SK-N-SH treated with all-trans-retinoic acid at 6 μM for 48 hours (cell line): ENCODE measurements around the gene PATE4.
A peak's percentile ranks its signal among the peaks of the same experiment; 100 is the strongest.

Experiments used
- ATAC-seq: fragments of 200-7000 bp; cut with Tn5 transposase; 3 replicates; pipeline ENCODE4 v1.9.1; 2020; ENCODE audit warnings: mild to moderate bottlenecking, moderate library complexity
- ARNTL ChIP-seq: fragments of 450-650 bp; formaldehyde crosslinking; IDR thresholded peaks from 2 replicates; pipeline ENCODE4 v1.5.0; 2020; ENCODE audit warnings: low read depth, mild to moderate bottlenecking, moderate library complexity, borderline replicate concordance
- BACH2 ChIP-seq: fragments of 250-450 bp; sonication (Bioruptor Pico); IDR thresholded peaks from 2 replicates; pipeline ENCODE4 v1.9.0; 2021; ENCODE audit warnings: mild to moderate bottlenecking, borderline replicate concordance
- CSDC2 ChIP-seq: fragments of 250-450 bp; sonication (Bioruptor Pico); IDR thresholded peaks from 2 replicates; pipeline ENCODE4 v1.5.0; 2020; ENCODE audit warnings: mild to moderate bottlenecking, moderate library complexity
- ESRRG ChIP-seq: fragments of 250-450 bp; sonication (Bioruptor Pico); IDR thresholded peaks from 2 replicates; pipeline ENCODE4 v1.6.1; 2021; ENCODE audit warnings: mild to moderate bottlenecking
- GLIS3 ChIP-seq: fragments of 250-450 bp; sonication (Bioruptor Pico); IDR thresholded peaks from 2 replicates; pipeline ENCODE4 v1.5.0; 2020; ENCODE audit warnings: mild to moderate bottlenecking, moderate library complexity
- ISL1 ChIP-seq: fragments of 250-450 bp; sonication (Bioruptor Pico); IDR thresholded peaks from 2 replicates; pipeline ENCODE4 v2.1.2; 2022; ENCODE audit warnings: mild to moderate bottlenecking, moderate library complexity
- OSR1 ChIP-seq: fragments of 250-450 bp; sonication (Bioruptor Pico); IDR thresholded peaks from 2 replicates; pipeline ENCODE4 v1.8.0; 2022; ENCODE audit warnings: moderate library complexity, mild to moderate bottlenecking, inconsistent platforms
- PPARA ChIP-seq: fragments of 250-450 bp; sonication (Bioruptor Pico); IDR thresholded peaks from 2 replicates; pipeline ENCODE4 v1.5.0; 2020; ENCODE audit warnings: mild to moderate bottlenecking, borderline replicate concordance
- RARB ChIP-seq: fragments of 250-450 bp; sonication (Bioruptor Pico); IDR thresholded peaks from 2 replicates; pipeline ENCODE4 v1.8.0; 2021; ENCODE audit warnings: mild to moderate bottlenecking, moderate library complexity
- SNAI2 ChIP-seq: fragments of 250-450 bp; sonication (Bioruptor Pico); IDR thresholded peaks from 2 replicates; pipeline ENCODE4 v1.5.0; 2020; ENCODE audit warnings: mild to moderate bottlenecking, moderate library complexity
- TOX ChIP-seq: fragments of 250-450 bp; sonication (Bioruptor Pico); IDR thresholded peaks from 2 replicates; pipeline ENCODE4 v1.8.0; 2021; ENCODE audit warnings: mild to moderate bottlenecking, moderate library complexity, borderline replicate concordance
- ZC3H10 ChIP-seq: fragments of 250-450 bp; sonication (Bioruptor Pico); IDR thresholded peaks from 2 replicates; pipeline ENCODE4 v1.5.1; 2021; ENCODE audit warnings: mild to moderate bottlenecking, moderate library complexity
- ZFP3 ChIP-seq: fragments of 250-450 bp; sonication (Bioruptor Pico); IDR thresholded peaks from 2 replicates; pipeline ENCODE4 v1.5.0; 2020; ENCODE audit warnings: mild to moderate bottlenecking, moderate library complexity
- ZFP30 ChIP-seq: fragments of 450-650 bp; formaldehyde crosslinking; IDR thresholded peaks from 2 replicates; pipeline ENCODE4 v1.5.0; 2022; ENCODE audit warnings: mild to moderate bottlenecking, moderate library complexity
- ZNF565 ChIP-seq: fragments of 450-650 bp; formaldehyde crosslinking; conservative IDR thresholded peaks from 2 replicates; pipeline ENCODE4 v1.5.0; 2020; ENCODE audit warnings: low read depth, mild to moderate bottlenecking, moderate library complexity
- ZNF70 ChIP-seq: fragments of 450-650 bp; formaldehyde crosslinking; IDR thresholded peaks from 2 replicates; pipeline ENCODE4 v1.5.0; 2020; ENCODE audit warnings: mild to moderate bottlenecking, moderate library complexity
- ZNF8 ChIP-seq: fragments of 450-650 bp; formaldehyde crosslinking; IDR thresholded peaks from 2 replicates; pipeline ENCODE4 v1.5.0; 2020; ENCODE audit warnings: mild to moderate bottlenecking, moderate library complexity
- TF ChIP-seq, protein P1 (sequence below): fragments of 250-450 bp; sonication (Bioruptor Pico); IDR thresholded peaks from 2 replicates; pipeline ENCODE4 v1.5.1; 2020; ENCODE audit warnings: low read depth, mild to moderate bottlenecking, moderate library complexity
- TF ChIP-seq, protein P2 (sequence below): fragments of 250-450 bp; sonication (Bioruptor Pico); IDR thresholded peaks from 2 replicates; pipeline ENCODE4 v1.5.0; 2020; ENCODE audit warnings: mild to moderate bottlenecking, moderate library complexity
- TF ChIP-seq, protein P3 (sequence below): fragments of 250-450 bp; sonication (Bioruptor Pico); IDR thresholded peaks from 2 replicates; pipeline ENCODE4 v1.8.0; 2020; ENCODE audit warnings: mild to moderate bottlenecking, moderate library complexity, borderline replicate concordance

Gene PATE4

DNA sequence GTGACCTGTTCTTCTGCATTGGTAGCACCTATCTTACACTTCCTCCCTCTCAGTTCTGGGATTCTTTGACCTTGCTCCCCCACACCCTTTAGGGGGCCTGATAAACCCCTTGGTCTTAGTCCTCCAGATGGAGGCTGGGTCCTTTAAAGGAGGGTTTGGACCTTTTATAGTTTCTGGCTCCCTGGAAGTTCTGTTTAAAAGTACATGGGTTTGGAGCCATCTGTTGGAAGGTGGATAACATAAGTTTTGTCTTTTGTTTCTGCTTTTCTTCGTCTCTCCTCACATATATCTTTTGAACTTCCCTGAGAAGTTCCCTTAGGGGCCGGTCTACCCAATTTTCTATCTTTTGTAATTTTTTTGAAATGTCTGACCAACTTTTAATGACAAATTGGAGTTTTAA, 36.4 kb downstream of the PATE4 start:
- ATAC-seq = no peak

DNA sequence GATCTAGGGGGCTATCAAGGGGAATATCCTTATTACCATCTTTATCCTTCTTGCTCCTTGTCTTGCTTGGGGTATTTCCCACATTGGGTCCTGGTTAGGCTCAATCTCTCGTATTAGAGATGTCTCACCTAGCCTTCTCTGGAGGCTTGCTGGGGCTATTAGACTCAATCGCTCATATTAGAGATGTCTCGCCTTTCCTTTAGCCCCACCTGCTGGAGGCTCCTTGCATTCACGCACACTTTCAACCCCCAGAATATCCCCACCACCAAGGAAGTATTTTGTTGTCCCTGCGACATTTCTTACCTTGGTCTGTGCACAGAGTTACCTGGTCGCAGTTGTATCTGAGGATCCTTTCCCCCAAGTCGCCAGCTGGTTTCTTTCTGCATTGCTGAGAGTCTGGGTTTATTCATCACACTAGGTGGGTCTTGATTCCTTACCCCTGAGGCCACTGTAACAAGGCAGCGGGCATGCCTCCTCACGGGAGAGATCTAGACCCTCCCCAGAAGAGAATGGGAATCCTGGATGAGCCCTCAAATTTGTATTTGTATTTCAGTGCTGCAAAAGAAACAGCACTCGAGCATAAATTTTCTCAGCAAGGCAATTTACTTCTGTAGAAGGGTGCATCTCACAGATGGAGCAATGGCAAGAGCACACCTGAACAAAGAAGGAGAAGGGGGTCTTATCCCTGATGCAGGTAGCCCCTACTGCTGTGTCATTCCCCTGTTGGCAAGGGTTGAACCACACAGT, 38.4 kb downstream of the PATE4 start:
- peak; percentile 63 for ATAC-seq
- no peak for TF ChIP-seq ZFP30 (CRISPR knock-in tag)
- TF ChIP-seq, protein P1, sequence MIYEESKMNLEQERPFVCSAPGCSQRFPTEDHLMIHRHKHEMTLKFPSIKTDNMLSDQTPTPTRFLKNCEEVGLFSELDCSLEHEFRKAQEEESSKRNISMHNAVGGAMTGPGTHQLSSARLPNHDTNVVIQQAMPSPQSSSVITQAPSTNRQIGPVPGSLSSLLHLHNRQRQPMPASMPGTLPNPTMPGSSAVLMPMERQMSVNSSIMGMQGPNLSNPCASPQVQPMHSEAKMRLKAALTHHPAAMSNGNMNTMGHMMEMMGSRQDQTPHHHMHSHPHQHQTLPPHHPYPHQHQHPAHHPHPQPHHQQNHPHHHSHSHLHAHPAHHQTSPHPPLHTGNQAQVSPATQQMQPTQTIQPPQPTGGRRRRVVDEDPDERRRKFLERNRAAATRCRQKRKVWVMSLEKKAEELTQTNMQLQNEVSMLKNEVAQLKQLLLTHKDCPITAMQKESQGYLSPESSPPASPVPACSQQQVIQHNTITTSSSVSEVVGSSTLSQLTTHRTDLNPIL = no peak
- TF ChIP-seq ESRRG (CRISPR knock-in tag) = no peak
- TF ChIP-seq, protein P2, sequence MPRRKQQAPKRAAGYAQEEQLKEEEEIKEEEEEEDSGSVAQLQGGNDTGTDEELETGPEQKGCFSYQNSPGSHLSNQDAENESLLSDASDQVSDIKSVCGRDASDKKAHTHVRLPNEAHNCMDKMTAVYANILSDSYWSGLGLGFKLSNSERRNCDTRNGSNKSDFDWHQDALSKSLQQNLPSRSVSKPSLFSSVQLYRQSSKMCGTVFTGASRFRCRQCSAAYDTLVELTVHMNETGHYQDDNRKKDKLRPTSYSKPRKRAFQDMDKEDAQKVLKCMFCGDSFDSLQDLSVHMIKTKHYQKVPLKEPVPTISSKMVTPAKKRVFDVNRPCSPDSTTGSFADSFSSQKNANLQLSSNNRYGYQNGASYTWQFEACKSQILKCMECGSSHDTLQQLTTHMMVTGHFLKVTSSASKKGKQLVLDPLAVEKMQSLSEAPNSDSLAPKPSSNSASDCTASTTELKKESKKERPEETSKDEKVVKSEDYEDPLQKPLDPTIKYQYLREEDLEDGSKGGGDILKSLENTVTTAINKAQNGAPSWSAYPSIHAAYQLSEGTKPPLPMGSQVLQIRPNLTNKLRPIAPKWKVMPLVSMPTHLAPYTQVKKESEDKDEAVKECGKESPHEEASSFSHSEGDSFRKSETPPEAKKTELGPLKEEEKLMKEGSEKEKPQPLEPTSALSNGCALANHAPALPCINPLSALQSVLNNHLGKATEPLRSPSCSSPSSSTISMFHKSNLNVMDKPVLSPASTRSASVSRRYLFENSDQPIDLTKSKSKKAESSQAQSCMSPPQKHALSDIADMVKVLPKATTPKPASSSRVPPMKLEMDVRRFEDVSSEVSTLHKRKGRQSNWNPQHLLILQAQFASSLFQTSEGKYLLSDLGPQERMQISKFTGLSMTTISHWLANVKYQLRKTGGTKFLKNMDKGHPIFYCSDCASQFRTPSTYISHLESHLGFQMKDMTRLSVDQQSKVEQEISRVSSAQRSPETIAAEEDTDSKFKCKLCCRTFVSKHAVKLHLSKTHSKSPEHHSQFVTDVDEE (CRISPR knock-in tag) = no peak
- TF ChIP-seq TOX = no peak
- TF ChIP-seq, protein P3, sequence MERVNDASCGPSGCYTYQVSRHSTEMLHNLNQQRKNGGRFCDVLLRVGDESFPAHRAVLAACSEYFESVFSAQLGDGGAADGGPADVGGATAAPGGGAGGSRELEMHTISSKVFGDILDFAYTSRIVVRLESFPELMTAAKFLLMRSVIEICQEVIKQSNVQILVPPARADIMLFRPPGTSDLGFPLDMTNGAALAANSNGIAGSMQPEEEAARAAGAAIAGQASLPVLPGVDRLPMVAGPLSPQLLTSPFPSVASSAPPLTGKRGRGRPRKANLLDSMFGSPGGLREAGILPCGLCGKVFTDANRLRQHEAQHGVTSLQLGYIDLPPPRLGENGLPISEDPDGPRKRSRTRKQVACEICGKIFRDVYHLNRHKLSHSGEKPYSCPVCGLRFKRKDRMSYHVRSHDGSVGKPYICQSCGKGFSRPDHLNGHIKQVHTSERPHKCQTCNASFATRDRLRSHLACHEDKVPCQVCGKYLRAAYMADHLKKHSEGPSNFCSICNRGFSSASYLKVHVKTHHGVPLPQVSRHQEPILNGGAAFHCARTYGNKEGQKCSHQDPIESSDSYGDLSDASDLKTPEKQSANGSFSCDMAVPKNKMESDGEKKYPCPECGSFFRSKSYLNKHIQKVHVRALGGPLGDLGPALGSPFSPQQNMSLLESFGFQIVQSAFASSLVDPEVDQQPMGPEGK (CRISPR knock-in tag) = no peak
- TF ChIP-seq GLIS3 = no peak
- TF ChIP-seq, all 23 proteins: peak for 0

More for the DNA sequence above, 36.4 kb downstream of the PATE4 start:
- no peak for TF ChIP-seq BACH2 (CRISPR knock-in tag)
- TF ChIP-seq ARNTL = no peak
- no peak for TF ChIP-seq ESRRG (CRISPR knock-in tag)
- TF ChIP-seq, protein P1 = no peak
- no peak for TF ChIP-seq SNAI2 (CRISPR knock-in tag)
- no peak for TF ChIP-seq ISL1 (CRISPR knock-in tag)
- TF ChIP-seq PPARA (CRISPR knock-in tag) = no peak
- no peak for TF ChIP-seq ZC3H10 (CRISPR knock-in tag)
- no peak for TF ChIP-seq ZNF565 (CRISPR knock-in tag)
- TF ChIP-seq ZNF8 (CRISPR knock-in tag) = no peak
- TF ChIP-seq CSDC2 (CRISPR knock-in tag) = no peak
- no peak for TF ChIP-seq ZFP3 (CRISPR knock-in tag)
- TF ChIP-seq, protein P3 (CRISPR knock-in tag) = no peak
- no peak for TF ChIP-seq ZFP30 (CRISPR knock-in tag)
- no peak for TF ChIP-seq TOX
- TF ChIP-seq, all 23 proteins: peak for 0

DNA sequence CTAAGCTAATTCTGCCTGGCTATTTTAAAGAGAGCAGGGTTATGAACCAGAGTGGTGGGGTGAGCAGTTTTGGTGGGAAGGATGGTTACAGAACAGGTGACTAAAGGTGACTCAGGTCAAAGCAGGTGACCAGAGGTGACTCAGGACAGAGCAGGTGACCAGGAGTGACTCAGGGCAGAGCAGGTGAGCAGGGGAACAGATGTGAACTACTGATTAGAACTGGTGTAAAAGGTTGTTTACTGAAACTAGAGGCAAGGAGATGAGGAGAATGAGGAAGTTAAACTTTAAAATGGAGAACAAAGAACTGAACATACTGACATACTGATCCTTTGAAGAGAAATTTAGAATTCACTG, 39.0 kb downstream of the PATE4 start:
- no peak for ATAC-seq
- no peak for TF ChIP-seq ESRRG (CRISPR knock-in tag)
- no peak for TF ChIP-seq GLIS3
- TF ChIP-seq ZNF565 (CRISPR knock-in tag) = no peak
- TF ChIP-seq, protein P1 = no peak
- TF ChIP-seq BACH2 (CRISPR knock-in tag) = no peak
- TF ChIP-seq ZNF70 (CRISPR knock-in tag) = no peak
- no peak for TF ChIP-seq ZC3H10 (CRISPR knock-in tag)
- TF ChIP-seq, protein P3 (CRISPR knock-in tag) = no peak
- TF ChIP-seq OSR1 (CRISPR knock-in tag) = no peak
- no peak for TF ChIP-seq ZNF8 (CRISPR knock-in tag)
- TF ChIP-seq TOX = no peak
- no peak for TF ChIP-seq RARB (CRISPR knock-in tag)
- no peak for TF ChIP-seq ZFP30 (CRISPR knock-in tag)
- TF ChIP-seq, protein P2 (CRISPR knock-in tag) = no peak
- no peak for TF ChIP-seq ZFP3 (CRISPR knock-in tag)
- TF ChIP-seq CSDC2 (CRISPR knock-in tag) = no peak
